HG02678 (cell line): ENCODE data around the gene IL17RC.

Source experiments
- ATAC-seq: cut with Tn5 transposase; IDR thresholded peaks from one replicate; pipeline ENCODE4 v1.9.1; 2021; ENCODE audit warnings: mild to moderate bottlenecking, moderate library complexity; ENCODE audit not compliant: unreplicated experiment

The IL17RC gene

DNA sequence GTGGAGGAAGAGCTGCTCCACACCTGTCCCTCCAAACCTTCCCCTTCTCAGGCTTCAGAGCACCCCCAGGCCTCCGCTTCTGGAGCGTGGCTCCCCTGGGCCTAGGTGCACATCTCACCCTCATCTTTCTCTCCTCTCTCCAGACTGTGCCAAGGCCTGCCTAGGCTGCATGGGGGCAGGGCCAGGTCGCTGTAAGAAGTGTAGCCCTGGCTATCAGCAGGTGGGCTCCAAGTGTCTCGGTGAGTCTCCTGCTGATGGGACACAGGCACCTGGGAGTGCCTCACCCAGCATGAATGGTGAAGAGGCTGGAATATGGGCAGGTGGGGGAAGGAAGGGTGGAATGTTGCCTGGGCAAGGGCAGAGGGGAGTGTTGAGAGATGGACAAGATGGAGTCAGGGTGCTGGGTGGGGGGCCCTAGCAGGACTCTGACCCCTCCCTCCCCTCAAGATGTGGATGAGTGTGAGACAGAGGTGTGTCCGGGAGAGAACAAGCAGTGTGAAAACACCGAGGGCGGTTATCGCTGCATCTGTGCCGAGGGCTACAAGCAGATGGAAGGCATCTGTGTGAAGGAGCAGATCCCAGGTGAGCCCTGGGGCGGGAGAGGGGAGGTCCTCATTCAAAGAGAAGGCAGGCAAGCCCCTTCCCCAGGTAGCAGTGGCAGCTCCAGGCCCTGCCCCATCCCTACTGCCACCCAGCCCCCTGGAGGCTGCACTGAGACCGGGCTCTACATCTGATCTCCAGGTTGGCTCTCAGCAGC is 26.2 kb downstream of the IL17RC start:
- no peak for ATAC-seq

DNA sequence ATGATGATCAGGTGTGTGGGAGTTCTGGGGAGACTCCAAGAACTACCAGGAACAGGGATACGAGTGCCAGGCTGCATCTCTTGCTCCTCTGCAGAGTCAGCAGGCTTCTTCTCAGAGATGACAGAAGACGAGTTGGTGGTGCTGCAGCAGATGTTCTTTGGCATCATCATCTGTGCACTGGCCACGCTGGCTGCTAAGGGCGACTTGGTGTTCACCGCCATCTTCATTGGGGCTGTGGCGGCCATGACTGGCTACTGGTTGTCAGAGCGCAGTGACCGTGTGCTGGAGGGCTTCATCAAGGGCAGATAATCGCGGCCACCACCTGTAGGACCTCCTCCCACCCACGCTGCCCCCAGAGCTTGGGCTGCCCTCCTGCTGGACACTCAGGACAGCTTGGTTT is 27.4 kb downstream of the IL17RC start:
- no peak for ATAC-seq

- ATAC-seq: no peak
Observed at GRCh38 chr3:9945358-9945757, 28.5 kb downstream of the IL17RC start.

GRCh38 chr3:9946112-9947024 is 29.5 kb downstream of the IL17RC start:
- peak; percentile 69 for ATAC-seq

GRCh38 chr3:9947025-9947995 is 30.4 kb downstream of the IL17RC start:
- ATAC-seq: peak; percentile 25

DNA sequence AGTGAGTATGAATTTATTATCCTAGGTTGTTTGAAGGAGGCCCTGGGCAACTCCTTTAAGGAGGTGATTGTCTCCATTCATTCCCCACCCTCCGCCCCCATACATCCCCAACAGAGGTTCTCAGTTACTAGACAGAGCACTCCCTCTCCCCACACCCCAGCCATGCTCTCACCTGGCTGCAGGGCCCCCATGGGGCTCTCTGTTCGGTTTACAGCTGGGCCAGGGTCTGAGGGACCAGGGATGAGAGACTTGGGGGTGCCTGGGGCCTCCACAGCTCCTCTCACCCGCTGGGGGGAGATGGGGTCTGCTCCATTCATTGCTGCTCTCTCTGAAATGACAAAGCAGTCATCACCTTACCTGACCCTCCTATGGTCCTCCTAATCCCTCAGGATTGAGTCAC is 31.7 kb downstream of the IL17RC start:
- no peak for ATAC-seq

GRCh38 chr3:9949115-9949514 is 32.2 kb downstream of the IL17RC start:
- no peak for ATAC-seq

DNA sequence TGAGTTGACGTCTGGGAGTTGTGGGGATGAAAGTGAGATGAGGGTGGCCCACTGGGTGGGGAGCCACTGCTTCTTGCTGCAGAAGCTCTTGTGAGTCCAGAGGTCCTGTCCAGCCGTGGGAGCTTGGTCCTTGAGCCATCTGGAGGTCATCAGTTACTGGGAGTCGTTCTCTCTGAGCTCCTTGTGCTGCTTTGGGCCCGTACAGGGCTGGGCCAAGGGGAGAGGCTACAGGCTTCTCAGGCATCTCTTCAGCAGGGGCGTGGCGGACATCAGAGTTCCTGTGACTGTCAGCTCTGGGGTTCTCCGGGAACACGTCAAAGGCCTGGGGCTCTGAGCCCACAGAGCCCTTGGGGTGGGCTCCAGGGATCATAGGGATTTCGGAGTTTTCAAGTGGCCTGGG is 32.7 kb downstream of the IL17RC start:
- no peak for ATAC-seq

GRCh38 chr3:9951126-9951525 is 34.2 kb downstream of the IL17RC start:
- peak; percentile 34 for ATAC-seq

DNA sequence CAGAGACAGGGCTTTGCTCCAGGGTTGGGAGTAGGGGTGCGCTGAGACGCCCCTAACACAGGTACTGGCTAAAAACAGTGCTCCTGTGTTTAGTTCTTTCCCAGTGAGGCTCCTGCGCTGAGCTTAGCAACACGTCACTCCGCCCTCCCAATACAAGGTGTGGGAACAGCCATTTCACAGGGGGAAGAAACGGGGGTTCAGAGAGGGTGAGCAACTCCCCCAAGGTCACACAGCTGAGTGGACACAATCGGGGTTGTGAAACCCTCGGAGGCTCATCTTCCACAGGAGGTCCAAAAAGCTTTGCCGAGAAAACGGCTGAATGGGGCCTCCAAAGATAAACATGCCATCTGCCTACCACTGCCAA is 34.7 kb downstream of the IL17RC start:
- no peak for ATAC-seq

- peak; percentile 69 for ATAC-seq
Observed at GRCh38 chr3:9951962-9952805, 35.3 kb downstream of the IL17RC start, which contains the start of gene PRRT3. PRRT3 (minus strand) TSS chr3:9952408; CDS start chr3:9950115, 2,293 bp downstream.

DNA sequence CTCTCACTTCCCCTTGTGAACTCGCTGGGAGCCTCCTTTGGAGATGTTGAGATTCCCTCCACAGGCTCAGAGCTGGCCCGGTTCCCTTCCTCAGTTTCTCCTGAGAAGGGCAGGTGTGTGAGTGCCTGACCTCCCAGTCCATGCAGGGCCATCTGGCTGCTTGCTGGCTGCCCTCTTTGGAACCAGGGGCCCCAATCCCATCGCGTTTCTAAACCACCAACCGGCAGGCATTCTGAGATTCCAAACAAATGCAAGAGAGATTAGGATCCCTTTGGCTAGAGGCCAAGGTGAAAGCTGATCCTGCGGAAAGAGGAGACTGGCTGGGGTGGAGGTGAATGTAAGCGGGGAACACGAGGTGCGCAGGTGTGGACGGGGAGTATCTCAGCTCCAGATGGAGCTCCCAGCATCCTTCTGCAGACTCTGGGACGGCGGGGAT is 38.2 kb downstream of the IL17RC start:
- ATAC-seq: no peak

DNA sequence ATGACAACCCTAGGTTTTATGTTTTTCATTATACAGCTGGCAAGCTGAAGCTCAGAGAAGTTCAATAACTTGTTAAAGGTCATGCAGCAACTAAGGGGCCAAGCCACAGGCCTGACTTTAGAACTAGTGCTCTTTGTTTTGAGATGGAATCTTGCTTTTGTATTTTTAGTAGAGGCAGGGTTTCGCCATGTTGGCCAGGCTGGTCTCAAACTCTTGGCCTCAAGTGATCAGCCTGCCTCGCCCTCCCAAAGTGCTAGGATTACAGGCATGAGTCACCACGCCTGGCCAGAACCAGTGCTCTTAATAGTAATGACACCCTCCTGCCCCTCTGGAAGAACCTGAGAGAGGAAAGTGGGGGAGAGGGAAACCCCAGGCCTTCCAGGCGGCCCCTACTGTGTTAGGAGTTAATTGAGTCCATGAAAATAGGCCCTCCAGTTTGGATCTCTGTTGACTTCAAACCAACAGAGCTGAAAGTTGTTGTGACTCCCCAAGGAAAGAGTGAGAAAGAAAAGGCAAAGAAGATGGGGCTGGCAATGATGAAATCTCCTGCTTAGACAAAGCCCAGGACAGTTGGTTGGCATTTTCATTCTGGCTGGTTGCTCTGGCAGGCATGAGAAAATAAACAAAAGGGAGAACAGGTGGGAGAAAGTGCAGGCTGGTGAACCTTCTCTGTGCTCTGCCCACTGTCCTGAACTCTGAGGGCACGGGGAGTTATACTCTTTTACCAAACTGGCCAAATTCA is 38.9 kb downstream of the IL17RC start:
- ATAC-seq: no peak

DNA sequence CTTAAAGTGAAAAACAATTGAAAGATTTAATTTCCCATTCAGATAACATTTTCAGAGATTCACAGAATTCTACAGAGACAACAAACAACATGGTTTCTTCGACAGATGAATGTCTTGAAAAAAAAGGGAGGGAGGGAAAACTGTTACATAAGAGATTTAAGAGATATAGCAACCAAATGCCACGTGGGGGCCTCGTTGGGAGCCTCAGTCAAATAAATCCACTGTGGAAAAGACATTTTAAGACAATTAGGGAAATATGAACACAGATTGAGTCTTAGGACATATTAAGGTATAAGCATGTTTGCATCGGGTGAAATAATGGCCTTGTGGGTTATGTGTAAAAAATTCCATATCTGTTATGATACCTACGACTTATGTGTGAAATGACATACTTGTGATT is 40.3 kb downstream of the IL17RC start:
- no peak for ATAC-seq

GRCh38 chr3:9965200-9965875 is 48.4 kb downstream of the IL17RC start:
- ATAC-seq: no peak

DNA sequence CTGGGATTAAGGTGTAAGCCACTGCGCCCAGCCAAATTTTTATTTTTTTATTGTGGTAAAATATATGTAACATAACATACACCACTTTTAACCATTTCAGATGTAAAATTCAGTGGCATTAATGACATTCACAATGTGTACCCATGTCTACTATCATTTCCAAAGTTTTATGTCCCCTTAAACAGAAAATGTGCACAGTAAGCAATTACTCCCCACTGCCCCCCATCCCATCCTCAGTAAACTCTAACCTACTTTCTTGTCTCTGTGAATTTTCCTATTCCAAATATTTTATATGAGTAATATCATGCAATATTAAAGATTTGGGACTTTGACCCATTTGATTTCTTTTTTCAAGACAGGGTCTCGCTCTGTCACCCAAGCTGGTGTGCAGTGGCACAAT is 49.9 kb downstream of the IL17RC start:
- ATAC-seq: no peak

GRCh38 chr3:9969632-9970019 is 52.7 kb downstream of the IL17RC start:
- ATAC-seq: no peak

- no peak for ATAC-seq
Observed at GRCh38 chr3:9970020-9970652, 53.2 kb downstream of the IL17RC start.
